ENCODE results near the gene PRRG3.
"Not testable (repeated sequence)": the region's sequence is repeated elsewhere in the genome, so short reads cannot be mapped to it uniquely, and the experiment has no call there.

Gene PRRG3

GRCh38 chrX:151694661-151695582, at the start of gene PRRG3:
PRRG3 (plus strand) TSS chrX:151695458; CDS start chrX:151698815, 3,357 bp downstream.
- DNase-seq (ENCODE audit: low read depth in 4 of 4, low spot score in 1 of 4): no peak

GRCh38 chrX:151675121-151675746, 20.0 kb upstream of the PRRG3 start:
- DNase-seq (ENCODE audit: low read depth in 4 of 4, low spot score in 1 of 4): no peak

- no peak for DNase-seq (ENCODE audit: low read depth in 4 of 4, low spot score in 1 of 4)
Measured at GRCh38 chrX:151676196-151676595, 19.1 kb upstream of the PRRG3 start.

GRCh38 chrX:151679798-151680402, 15.4 kb upstream of the PRRG3 start:
- DNase-seq (ENCODE audit: low read depth in 4 of 4, low spot score in 1 of 4): no peak

- peak; percentile 24 to 43 (median 29) for DNase-seq (ENCODE audit: low read depth in 4 of 4, low spot score in 1 of 4)
Measured at GRCh38 chrX:151680805-151681204, 14.5 kb upstream of the PRRG3 start.

- no peak for DNase-seq (ENCODE audit: low read depth in 4 of 4, low spot score in 1 of 4)
Measured at GRCh38 chrX:151687635-151688034, 7.6 kb upstream of the PRRG3 start.

- no peak for DNase-seq (ENCODE audit: low read depth in 4 of 4, low spot score in 1 of 4)
Measured at GRCh38 chrX:151688695-151689094, 6.6 kb upstream of the PRRG3 start.

GRCh38 chrX:151692825-151693224, 2.4 kb upstream of the PRRG3 start:
- no peak for DNase-seq (ENCODE audit: low read depth in 4 of 4, low spot score in 1 of 4)

GRCh38 chrX:151694121-151694520, 1.1 kb upstream of the PRRG3 start:
- no peak for DNase-seq (ENCODE audit: low read depth in 4 of 4, low spot score in 1 of 4)

- DNase-seq (ENCODE audit: low read depth in 4 of 4, low spot score in 1 of 4): no peak
Measured at GRCh38 chrX:151695583-151696340, 504 bp downstream of the PRRG3 start.

GRCh38 chrX:151697082-151697481, 1.8 kb downstream of the PRRG3 start:
- not testable (repeated sequence) for DNase-seq (ENCODE audit: low read depth in 4 of 4, low spot score in 1 of 4)

- DNase-seq (ENCODE audit: low read depth in 4 of 4, low spot score in 1 of 4): no peak
Measured at GRCh38 chrX:151697522-151697921, 2.3 kb downstream of the PRRG3 start.

- DNase-seq (ENCODE audit: low read depth in 4 of 4, low spot score in 1 of 4): no peak
Measured at GRCh38 chrX:151698485-151698884, 3.2 kb downstream of the PRRG3 start.

- no peak for DNase-seq (ENCODE audit: low read depth in 4 of 4, low spot score in 1 of 4)
Measured at GRCh38 chrX:151699746-151700145, 4.5 kb downstream of the PRRG3 start.

GRCh38 chrX:151700581-151700980, 5.3 kb downstream of the PRRG3 start:
- DNase-seq (ENCODE audit: low read depth in 4 of 4, low spot score in 1 of 4): no peak

- DNase-seq (ENCODE audit: low read depth in 4 of 4, low spot score in 1 of 4): no peak
Measured at GRCh38 chrX:151701071-151701470, 5.8 kb downstream of the PRRG3 start.

GRCh38 chrX:151701531-151701930, 6.3 kb downstream of the PRRG3 start:
- DNase-seq (ENCODE audit: low read depth in 4 of 4, low spot score in 1 of 4): no peak

- DNase-seq (ENCODE audit: low read depth in 4 of 4, low spot score in 1 of 4): no peak
Measured at GRCh38 chrX:151702026-151702714, 6.9 kb downstream of the PRRG3 start.

- DNase-seq (ENCODE audit: low read depth in 4 of 4, low spot score in 1 of 4): no peak
Measured at GRCh38 chrX:151702741-151703340, 7.6 kb downstream of the PRRG3 start.

- no peak for DNase-seq (ENCODE audit: low read depth in 4 of 4, low spot score in 1 of 4)
Measured at GRCh38 chrX:151703487-151703886, 8.2 kb downstream of the PRRG3 start.
